Amniotic stem cell (primary cell): ENCODE results near the gene SRGAP2C.
"Not testable (repeated sequence)": the region's sequence is repeated elsewhere in the genome, so short reads cannot be mapped to it uniquely, and the experiment has no call there.

ENCODE experiments used
- DNase-seq: peaks from one replicate; lab custom pipeline; 2025; lab: John Stamatoyannopoulos, UW

The SRGAP2C gene

DNA sequence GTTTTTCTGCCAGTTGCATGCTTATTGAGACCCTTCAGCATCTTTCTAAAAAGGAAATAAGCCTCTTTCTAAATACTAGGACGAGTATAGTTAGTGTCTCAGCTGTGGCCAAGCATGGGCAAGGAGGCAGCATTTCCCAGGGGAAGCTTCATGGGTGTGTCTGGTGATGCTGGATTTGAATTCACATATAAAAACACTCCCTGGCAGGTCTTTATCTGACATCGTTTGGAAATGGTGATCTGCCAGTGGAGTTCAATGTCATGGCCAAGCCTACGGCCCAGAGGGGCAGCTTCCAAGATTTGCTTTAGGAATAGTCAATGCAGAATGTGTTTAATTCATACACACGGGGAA, 94.7 kb downstream of the SRGAP2C start:
- not testable (repeated sequence) for DNase-seq

DNA sequence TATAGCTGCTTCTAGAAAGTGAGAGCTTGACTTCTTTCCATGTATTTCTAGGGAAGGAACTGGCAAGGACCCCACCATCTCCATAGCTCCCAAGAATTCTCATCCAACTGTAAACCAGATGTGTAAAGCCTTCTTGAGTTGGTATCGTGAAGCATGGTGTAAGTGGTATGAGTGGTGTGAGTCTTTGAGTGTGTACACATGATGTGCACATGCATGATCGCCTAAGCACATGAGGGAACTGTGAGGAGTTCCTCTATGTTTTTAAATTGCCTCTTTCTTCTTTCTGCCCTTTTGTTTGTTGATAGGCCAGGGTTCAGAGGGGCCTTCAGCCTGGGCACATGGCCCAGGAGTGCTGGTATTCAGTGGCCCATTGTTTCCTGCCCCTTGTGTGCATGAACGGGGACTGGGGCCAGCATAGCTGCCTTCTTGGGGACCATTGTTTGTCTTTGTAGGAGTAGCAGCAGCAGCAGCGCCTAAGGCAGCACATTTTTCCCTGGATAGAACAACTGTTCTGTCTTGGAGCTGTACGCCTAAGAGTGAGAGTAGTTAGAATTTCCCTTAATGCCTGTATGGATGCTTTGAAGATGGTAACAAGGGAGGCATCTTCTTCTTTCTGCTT, 96.0 kb downstream of the SRGAP2C start:
- not testable (repeated sequence) for DNase-seq

DNA sequence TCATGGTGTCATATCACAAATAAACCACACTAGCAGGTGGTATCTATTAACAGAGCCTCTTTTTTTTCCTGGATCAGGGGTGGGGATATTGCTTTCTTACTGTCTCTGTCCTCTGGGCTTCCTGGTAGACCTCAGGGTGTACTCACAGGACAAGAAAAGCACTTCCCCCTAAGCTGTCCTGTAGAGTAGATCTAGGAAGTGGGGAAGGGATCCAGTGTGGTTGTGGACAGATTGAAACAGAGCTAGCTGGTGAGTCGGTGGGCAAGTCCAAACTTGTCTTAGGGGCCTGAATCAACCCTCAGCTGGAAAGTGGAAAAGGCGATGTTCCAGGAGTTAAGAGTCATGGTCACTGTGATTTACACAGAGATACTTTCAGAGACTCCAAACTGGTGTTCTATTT, 96.7 kb downstream of the SRGAP2C start:
- DNase-seq: not testable (repeated sequence)

DNA sequence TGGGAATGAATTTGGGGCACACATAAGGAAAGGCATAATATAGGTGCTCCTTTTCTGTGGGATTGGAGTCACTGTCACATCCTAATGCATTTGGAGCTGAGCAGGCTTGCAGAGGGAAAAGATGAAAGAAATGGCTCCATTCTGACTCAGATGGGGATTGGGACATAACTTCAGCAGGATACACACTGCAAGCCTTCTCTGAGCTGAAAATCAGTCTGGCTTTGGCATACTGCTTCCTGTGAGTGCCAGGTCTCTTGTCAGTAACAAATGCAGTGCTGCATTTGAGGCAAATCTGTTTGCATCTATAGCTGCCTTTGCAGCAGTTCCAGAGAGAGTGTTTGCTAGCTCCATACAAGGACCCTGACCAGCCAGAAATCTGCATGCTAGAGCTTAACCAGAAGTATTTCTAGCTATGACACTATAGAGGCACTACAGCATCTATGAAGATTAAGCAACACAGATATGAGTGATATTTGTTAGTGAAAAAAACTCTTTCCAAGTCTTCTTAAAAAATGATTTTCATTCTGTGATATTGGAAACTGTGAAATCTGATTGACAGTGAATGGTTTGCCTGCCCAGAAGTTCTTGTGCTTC, 98.9 kb downstream of the SRGAP2C start:
- not testable (repeated sequence) for DNase-seq

DNA sequence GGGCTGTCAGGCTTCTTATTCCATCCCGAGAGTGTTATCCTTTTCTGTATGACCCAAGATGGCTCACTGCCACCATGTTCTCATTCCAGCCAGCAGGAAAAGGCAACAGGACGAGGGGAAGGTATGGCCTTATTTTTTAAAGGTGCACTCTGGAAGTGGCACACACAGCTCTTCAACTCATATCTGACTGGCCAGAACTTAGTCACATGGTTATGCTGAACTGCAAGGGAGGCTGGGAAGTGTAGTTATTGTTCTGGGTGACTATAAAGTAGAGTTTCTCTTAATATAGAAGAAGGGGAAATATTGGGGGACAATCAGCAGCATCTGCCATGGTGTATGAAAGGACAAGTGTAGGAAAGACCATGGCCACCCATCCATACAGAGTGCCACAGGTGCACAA, 107.8 kb downstream of the SRGAP2C start:
- not testable (repeated sequence) for DNase-seq

DNA sequence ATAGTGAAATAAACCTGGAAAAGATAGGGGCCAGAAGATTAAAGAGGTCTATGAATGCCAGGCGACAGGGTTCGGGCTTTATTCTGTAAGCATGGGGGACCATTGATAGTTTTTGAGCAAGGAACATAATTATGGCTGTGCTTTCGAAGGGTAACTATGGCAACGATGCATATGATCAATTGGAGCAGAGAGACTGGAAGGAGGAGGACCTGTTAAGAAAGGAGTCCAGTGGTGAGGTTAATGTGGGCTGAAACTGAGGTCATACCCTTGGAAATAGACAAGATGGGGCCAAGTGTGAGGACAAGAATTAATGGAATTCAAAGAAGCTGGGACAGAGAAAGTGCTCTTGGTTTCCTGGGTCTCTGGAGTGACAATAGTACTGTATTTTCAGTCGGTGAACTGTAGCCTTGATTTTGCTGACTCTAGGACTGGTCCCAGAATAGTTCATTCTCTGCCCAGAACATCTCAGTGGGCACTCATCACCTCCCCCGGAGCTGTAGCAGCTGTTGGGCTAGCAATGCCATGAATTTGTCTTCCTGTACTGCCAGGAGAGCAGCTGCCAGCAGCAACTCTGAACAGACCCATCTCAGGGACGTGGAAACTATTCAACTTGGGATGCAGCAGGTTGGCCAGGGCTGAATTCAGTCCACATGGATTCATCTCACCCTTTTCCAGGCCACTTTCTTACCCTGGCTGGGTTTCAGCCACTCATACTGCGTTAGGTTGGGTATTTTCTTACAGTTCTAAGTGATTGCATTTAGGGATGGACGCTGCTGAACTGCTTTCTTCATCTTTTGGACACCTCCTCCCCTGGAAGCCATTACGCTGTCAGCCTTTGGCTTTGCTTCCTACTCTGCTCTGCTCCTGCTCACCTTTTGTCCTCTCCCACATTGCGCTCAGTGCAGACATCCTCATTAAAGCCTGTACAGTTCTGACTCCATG, 108.8 kb downstream of the SRGAP2C start:
- DNase-seq: not testable (repeated sequence)

DNA sequence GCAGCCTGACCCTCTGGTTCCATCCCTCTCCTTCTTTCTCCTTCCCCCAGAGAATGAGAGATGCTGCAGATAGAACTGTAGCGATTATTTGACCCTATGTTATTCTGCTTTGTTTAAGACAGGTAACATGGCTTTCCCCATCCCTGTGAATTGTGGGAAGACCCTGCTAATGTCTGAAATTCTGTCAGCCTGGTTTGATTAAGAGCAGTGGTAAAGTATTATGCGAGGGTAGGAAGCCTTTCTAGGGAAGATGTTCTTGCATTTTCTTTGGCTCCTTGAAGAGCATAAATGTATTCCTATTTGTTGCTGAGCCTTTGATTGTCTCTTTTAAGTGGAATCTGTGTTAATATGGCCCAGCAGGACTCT, 109.4 kb downstream of the SRGAP2C start:
- not testable (repeated sequence) for DNase-seq

DNA sequence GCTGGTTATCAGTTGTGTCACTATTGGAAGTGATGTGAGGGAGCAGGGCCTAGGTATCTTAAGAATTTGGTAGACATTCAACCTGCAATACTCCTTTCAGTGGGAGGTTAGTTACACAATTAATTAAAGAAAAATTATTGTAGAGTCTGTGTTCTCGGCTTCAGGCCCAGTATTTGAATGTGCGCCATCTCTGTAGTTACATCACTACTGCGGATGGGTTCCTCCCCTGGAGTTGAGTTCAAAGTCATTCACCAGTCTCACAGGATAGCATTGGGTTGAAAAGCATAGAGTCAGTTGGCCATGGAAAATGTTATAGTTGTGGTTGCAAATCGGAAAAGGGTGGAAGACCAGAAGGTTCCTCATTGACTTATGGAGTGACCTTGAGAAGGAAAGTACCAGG, 111.8 kb downstream of the SRGAP2C start:
- not testable (repeated sequence) for DNase-seq

DNA sequence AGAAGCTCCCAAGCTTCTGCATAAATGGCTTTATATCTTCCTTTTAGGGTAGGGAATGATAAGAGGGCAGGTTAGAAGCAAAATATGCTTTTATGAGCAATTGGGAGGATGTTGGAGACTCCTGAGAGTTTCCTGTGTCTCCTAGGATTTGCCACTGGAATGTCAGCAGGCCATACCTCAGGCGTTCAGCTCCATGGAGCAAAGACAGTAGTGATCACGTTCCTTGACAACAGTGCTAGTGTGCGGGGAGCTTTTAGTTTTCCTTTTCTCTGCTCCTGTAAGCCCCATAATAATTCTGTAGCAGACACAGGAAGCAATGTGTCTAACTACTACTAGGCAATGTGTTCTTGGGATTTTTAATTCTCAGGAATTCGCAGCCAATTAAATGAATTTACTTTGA, 113.8 kb downstream of the SRGAP2C start:
- not testable (repeated sequence) for DNase-seq

DNA sequence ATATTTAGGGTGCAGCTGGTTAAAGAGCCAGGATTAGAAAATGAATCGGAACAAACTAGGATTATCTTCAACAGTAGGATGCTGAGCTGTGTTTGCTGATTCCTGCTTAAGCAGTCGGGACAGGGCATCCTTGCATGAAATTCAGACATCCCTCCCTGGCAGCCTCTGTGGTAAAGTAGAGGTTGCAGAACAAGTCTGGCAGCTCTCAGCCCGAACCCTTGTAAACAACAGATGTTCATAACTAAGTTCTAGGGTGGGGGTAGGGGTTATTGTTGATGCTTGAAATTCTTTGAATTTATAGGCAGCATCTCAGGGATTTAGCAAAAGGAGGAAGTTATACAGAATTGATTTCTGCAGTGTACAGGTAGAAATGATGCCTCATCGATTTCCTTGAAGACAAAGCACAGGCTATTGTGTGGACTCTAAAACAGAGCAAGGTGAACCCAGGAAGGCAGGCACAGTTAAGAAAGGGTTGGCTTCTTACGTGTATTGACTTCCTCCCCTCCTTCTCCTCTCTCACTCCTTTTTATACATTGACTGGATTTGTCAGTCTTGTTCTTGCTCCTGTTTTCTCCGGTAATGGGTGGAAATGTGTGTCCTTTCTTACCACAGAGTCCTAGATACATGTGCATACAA, 114.9 kb downstream of the SRGAP2C start:
- DNase-seq: not testable (repeated sequence)

DNA sequence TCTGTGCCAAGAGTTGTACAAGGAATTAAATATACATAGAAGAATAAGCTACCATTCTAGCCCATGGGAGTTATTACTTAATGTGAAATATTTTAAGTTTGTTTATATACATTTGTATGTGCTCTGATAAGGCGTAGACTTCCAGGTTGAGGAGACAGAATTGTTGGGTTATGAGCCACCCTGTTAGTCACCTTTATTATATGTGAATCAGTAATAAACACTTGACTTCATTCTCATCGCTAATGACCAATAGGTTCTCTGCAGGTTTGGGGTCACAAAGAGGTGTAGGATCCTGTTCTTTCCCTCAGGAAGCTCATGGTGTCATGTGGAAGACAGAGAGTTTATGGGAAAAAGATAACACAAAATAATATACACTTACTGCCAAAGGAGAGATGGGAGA, 117.1 kb downstream of the SRGAP2C start:
- DNase-seq: not testable (repeated sequence)

DNA sequence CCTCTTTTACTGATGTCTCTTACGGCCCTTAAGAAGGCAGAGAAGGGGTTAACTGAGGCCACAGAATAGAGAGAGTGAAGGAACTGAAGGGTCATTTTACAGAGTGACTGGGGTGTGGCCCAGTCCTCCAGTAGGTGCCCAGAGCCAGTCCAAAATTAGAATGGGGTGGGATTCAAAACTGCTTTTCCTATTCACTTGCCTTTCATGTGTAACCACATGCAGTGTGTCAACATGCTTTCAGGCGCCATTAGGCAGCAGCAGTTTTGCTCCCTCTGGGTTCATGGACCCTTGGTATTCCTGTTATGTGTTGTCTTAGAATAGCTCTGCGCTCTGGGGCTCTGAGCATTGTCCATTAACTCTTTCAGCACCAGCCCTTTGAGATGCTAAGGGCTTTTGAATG, 123.0 kb downstream of the SRGAP2C start:
- DNase-seq: not testable (repeated sequence)

DNA sequence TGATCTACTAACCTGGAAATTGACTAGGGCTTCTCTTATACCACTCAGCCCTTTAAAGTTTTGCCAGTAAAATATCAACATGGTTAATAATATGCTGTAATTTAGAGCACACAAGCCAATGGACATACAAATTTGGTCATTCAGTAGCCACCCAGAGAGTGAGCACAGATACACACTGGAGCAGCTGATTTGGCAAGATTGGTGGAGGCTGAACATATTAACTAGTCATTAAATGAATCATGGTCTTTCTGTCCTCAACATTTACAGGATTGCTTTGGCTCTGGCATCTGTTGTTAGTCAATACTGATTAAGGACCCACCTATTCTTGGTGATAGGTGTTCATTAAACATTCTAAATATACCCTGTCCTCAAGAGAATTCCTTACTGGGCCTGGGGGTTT, 130.7 kb downstream of the SRGAP2C start:
- not testable (repeated sequence) for DNase-seq

DNA sequence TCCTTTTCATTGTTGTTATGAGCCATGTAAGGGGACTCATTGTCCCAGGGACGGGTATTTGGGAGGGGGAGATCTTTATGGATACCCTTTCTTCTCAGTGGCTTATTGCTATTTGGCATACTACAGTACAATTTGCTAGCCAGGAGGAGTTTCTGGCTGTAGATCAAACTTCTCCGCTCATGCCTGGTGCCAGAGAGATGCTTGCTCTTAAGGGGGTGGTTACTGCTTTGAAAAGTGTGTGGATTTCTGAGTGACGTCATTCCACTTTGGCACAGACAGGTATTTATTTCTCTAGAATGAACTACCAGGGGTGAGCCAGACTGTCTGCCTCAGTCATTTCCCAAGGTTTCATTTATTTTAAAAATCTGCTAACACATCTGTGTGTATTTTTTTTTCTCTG, 131.3 kb downstream of the SRGAP2C start:
- not testable (repeated sequence) for DNase-seq

DNA sequence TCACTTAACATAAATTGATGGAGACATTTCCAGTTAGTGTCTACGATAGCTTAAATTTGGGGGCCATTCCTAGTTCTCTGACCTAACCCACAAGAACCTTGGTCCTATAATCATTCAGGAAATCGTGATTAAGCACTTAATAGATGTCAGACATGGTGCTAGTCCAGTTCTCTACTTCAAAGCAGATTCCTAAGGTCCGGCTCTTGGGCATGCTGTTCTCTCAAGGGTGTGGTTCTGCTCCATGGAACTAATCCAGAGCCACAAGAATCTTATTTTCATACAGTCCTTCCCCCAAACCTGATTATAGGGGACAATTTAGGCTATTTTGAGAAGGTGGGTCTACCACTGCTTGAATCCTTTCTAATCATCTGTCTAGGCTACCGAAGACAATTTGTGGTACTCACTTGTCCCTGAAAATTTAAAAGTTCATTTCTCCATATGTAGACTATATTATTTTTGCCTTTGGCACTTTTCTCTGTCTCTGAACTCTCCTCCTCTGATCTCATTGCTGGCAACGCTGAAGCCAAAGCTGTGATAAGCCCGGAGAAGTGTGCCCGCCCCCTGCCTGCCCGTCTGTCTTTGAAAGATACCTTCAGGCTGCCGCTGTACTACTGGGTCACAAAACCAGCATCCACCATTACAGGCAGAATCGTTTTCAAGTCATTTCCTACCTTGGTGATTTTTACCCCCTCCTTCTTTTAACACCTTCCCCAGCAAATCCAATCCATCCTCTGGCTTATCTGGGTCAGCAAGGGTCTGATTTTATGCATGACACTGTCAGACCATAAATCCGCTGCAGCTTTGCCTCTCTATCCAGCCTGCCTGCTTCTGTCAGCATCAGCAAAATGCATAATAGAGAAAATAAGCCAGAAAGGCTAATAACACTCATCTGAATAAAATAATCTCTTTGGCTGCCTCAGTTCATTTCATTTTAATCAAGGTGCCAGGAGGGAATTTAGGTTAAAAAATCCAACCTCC, 133.0 kb downstream of the SRGAP2C start:
- not testable (repeated sequence) for DNase-seq

DNA sequence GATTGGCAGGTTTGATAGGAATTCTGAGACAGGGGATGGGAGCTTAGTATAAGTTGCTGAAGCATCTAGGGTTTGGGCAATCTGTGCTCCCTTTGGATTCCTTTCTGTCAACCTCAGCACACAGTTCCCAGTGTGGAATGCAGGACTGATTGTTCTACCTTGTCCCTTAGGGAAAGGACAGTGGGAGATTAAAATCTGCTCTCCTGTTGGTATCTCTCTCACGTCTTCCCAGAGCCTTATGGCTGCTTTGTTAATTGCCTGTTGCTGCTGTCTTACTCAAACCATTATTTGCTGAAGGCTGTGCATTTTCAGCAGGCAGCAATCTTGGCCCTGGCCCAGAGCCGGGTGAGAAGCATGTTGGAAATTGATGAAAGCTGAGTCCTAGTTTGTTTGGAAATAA, 133.9 kb downstream of the SRGAP2C start:
- not testable (repeated sequence) for DNase-seq

DNA sequence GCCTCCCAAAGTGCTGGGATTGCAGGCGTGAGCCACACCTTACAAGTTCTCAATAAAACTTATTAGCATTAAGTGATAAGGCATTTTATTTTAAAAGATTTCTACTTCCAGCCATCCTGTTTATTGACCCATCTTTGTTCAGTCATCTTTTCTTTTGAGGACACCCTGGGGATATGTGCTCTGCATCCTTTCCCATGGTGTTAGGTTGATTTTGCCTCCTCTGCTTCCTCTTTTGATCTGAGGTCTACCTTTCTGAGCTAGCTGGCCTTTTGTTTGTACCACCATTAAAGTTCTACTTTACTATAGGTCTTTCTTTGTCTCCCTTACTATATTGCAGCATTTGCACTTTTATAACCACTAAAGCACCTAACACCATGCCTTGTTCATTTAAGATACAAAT, 136.9 kb downstream of the SRGAP2C start:
- DNase-seq: not testable (repeated sequence)

DNA sequence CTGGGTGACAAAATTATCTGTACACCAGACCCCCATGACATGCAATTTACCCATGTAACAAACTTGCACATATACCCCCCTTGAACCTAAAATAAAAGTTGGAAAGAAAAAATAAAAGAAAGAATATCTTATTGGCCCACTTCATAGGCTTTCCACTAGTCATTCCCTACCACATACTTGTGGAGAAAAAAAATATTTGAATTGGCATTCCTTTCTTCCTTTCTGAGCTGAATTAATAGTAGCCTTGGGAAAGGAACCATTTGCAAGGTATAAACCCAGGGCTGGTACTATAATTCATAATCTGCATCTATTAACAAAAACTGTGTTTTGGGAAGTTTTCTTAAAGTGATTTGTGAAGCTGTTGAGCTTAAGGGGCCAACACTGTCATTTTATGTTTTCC, 140.0 kb downstream of the SRGAP2C start:
- DNase-seq: not testable (repeated sequence)

DNA sequence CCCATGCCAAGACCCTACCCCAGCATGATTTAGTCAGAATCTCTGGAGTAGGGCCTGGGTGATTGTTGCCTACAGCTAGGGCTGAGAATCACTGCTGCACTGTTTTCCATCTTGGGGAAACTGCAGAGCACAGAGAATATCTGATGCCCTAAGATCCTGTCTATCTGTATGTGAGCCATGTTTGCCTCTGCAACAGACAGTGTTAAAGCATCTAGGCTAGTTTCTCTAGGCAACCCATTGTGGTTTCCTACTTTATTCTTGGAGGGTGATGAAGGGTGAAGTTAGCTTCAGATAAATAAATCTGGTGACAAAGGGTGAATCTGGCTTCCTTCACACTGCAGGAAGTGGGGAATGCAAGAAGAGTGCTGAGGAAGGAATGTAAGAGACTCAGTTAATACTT, 147.4 kb downstream of the SRGAP2C start:
- not testable (repeated sequence) for DNase-seq

DNA sequence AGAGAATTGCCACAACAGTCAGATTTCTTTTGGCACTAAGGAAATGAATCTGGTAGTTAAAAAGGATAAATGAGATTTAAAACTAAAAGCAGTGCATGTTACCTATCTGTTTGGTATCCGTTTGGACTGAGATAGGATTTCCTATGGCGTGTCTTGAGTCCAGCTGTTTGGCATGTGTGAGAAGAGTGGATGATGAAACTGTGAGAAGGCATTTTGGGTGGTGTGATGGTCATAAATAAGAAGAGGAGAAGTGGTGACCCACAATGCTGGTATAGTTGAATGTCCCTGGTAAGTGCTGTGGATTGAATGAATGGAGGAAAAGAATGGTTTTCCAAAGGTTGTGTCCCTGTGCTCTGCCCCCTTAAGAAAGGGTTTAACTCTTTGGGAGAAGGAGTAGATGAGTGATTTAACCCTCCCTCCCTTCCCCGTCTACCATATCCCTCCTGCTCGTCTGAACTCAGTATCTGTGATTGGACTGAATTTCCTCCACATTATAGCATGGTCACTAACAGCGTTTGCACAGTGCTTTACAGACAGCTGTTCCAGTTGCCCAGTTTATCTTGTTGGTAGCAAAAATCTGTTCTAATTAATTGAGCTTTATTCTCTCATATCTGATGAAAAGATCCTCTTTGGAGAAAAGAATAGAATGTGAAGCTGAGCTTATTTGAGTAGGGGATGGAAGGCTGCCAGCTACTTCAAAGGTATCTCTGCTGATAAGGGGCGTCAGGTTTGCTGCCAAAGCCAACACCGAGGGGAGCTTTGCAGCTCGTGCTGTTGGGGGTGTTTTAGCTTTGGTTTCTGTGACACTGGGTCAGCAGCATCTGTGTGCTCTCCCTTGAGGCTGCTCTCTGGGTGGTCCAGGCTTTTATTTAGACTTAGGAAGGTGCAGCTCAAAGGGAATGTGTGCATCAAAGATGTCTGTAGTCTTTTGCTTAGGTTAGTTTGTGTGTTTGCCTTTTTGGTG, 148.1 kb downstream of the SRGAP2C start:
- DNase-seq: not testable (repeated sequence)
